Fibroblast of lung (primary cell): ENCODE measurements around the gene PDE3B. TPM values are rescaled to one million over a fixed set of nuclear protein-coding genes. Genes with fewer than 3 reads are reported as not detected.

Source experiments
- DNase-seq, 2 donors: peaks; one replicate each; pipeline versions ENCODE4 v3.0.0 to v3.0.0-alpha.2; 2010; ENCODE audit warnings: low read depth in 2 of 2
- H2AFZ ChIP-seq: 2 replicates; pipeline ENCODE4 v1.5.1; 2012; ENCODE audit warnings: low read length, control low read depth, inconsistent platforms
- H3K27ac ChIP-seq: 2 replicates; pipeline ENCODE4 v1.5.1; 2011; ENCODE audit warnings: low read length, control low read depth; ENCODE audit not compliant: insufficient read depth
- H3K27me3 ChIP-seq: 2 replicates; pipeline ENCODE4 v1.5.1; 2011; ENCODE audit warnings: mild to moderate bottlenecking, low read length; ENCODE audit not compliant: control insufficient read depth, insufficient read depth
- H3K36me3 ChIP-seq: 2 replicates; pipeline ENCODE4 v1.5.1; 2011; ENCODE audit warnings: low read length; ENCODE audit not compliant: control insufficient read depth, insufficient read depth
- H3K4me1 ChIP-seq: 2 replicates; pipeline ENCODE4 v1.5.1; 2011; ENCODE audit warnings: low read length; ENCODE audit not compliant: control insufficient read depth, insufficient read depth; ENCODE audit errors: extremely low read depth
- H3K4me2 ChIP-seq: 2 replicates; pipeline ENCODE4 v1.5.1; 2011; ENCODE audit warnings: low read length, control low read depth; ENCODE audit not compliant: insufficient read depth; ENCODE audit errors: extremely low read depth
- H3K4me3 ChIP-seq, 4 experiments: fragments of 200-600 bp in 1 of 4; sonication (generic) in 1 of 4; replicated peaks in 1 of 4; 2 replicates each; pipeline ENCODE4 v1.5.1; 2011 to 2016; ENCODE audit warnings: low read length in 4 of 4, low read depth in 3 of 4, mild to moderate bottlenecking in 3 of 4, control low read depth in 2 of 4, inconsistent platforms in 1 of 4, mixed read lengths in 1 of 4; ENCODE audit not compliant: insufficient read depth in 1 of 4; ENCODE audit errors: control extremely low read depth in 1 of 4
- H3K79me2 ChIP-seq: 2 replicates; pipeline ENCODE4 v1.5.1; 2012; ENCODE audit warnings: mild to moderate bottlenecking, low read length, inconsistent platforms; ENCODE audit not compliant: control insufficient read depth, insufficient read depth
- H3K9ac ChIP-seq: 2 replicates; pipeline ENCODE4 v1.5.1; 2011; ENCODE audit warnings: mild to moderate bottlenecking, low read length, control low read depth; ENCODE audit not compliant: insufficient read depth
- H3K9me3 ChIP-seq: 2 replicates; pipeline ENCODE4 v1.5.1; 2012; ENCODE audit warnings: low read depth, low read length; ENCODE audit not compliant: control insufficient read depth, insufficient read depth
- H4K20me1 ChIP-seq: 2 replicates; pipeline ENCODE4 v1.5.1; 2011; ENCODE audit warnings: low read length; ENCODE audit not compliant: control insufficient read depth, insufficient read depth; ENCODE audit errors: extremely low read depth
- CTCF ChIP-seq, 2 donors: IDR thresholded peaks in 1 of 2; conservative IDR thresholded peaks in 1 of 2; 1 replicate in 1 of 2; 2 replicates in 1 of 2; pipeline ENCODE4 v1.5.1; 2011 to 2012; ENCODE audit warnings: low read length in 2 of 2, control low read depth in 1 of 2, inconsistent platforms in 1 of 2, low read depth in 1 of 2, mild to moderate bottlenecking in 1 of 2
- EZH2 ChIP-seq: IDR thresholded peaks from 2 replicates; pipeline ENCODE4 v1.5.1; 2012; ENCODE audit warnings: low read length, control low read depth, mild to moderate bottlenecking; ENCODE audit errors: missing control alignments
- polyA plus RNA-seq, 2 donors: library from polyadenylated mRNA; depleted of rRNA in 1 of 2; stranded (reverse) in 1 of 2; unstranded in 1 of 2; fragments of >200 nt; gene quantifications; 2 replicates each; pipeline ENCODE4 v1.2.1, GENCODE V29; 2011 to 2012; ENCODE audit warnings: missing spikeins in 1 of 2
- total RNA-seq: library from RNA; depleted of rRNA; stranded (reverse); fragments of >200 nt; gene quantifications from 2 replicates; pipeline ENCODE4 v1.2.1, GENCODE V29; 2014

Gene PDE3B
- total and polyA plus RNA-seq, 2 donors (not counting 1 experiment from before 2014, with no cell fraction given): 0.43 to 11.2 TPM

- Histone ChIP-seq H3K36me3 (no peaks in the 10 kb centered on the region), H4K20me1 (no peaks in the 10 kb centered on the region), H3K4me3 (no peak overlapping the region), H3K27me3 (no peaks in the 10 kb centered on the region), H3K9ac (no peak overlapping the region), H3K4me1 (no peaks in the 10 kb centered on the region), H3K4me2 (no peak overlapping the region), H3K79me2 (no peaks in the 10 kb centered on the region), H3K27ac (no peak overlapping the region), H2AFZ (no peak overlapping the region), H3K9me3 (no peaks in the 10 kb centered on the region)
- TF ChIP-seq CTCF (conservative IDR thresholded peaks at IDR 0.05 in 1 of 2, IDR thresholded peaks at IDR 0.05 in 1 of 2; ENCODE audit: low read depth in 1 of 2, low read length in 2 of 2) (no peak), EZH2 (no peak)
- no peak for DNase-seq
Measured at GRCh38 chr11:14768526-14769188, 125.1 kb downstream of the PDE3B start.

- no peaks in the 10 kb centered on the region for H3K36me3 ChIP-seq
- DNase-seq: peak in 1 of 2 donors; percentile 22
- H3K4me1 ChIP-seq: no peaks in the 10 kb centered on the region
- H3K27ac ChIP-seq: no peak overlapping the region
- no peaks in the 10 kb centered on the region for H3K79me2 ChIP-seq
- peak in 1 of 2 donors; percentile 45 for TF ChIP-seq CTCF (conservative IDR thresholded peaks at IDR 0.05 in 1 of 2, IDR thresholded peaks at IDR 0.05 in 1 of 2; ENCODE audit: low read depth in 1 of 2, low read length in 2 of 2)
- TF ChIP-seq EZH2: no peak
- no peak overlapping the region for H3K4me2 ChIP-seq
- H3K9me3 ChIP-seq: no peaks in the 10 kb centered on the region
- no peaks in the 10 kb centered on the region for H4K20me1 ChIP-seq
- H3K27me3 ChIP-seq: no peaks in the 10 kb centered on the region
- H3K4me3 ChIP-seq: no peak overlapping the region
- H2AFZ ChIP-seq: no peak overlapping the region
- H3K9ac ChIP-seq: no peak overlapping the region
Measured at GRCh38 chr11:14773755-14774154, 130.2 kb downstream of the PDE3B start.

GRCh38 chr11:14774721-14775120 is 131.1 kb downstream of the PDE3B start:
- Histone ChIP-seq H2AFZ (no peak overlapping the region), H3K36me3 (no peaks in the 10 kb centered on the region), H3K4me2 (no peak overlapping the region), H4K20me1 (no peaks in the 10 kb centered on the region), H3K4me3 (no peak overlapping the region), H3K27ac (no peak overlapping the region), H3K27me3 (no peaks in the 10 kb centered on the region), H3K9ac (no peak overlapping the region), H3K79me2 (no peaks in the 10 kb centered on the region), H3K9me3 (no peaks in the 10 kb centered on the region), H3K4me1 (no peaks in the 10 kb centered on the region)
- no peak for TF ChIP-seq EZH2
- no peak for TF ChIP-seq CTCF (conservative IDR thresholded peaks at IDR 0.05 in 1 of 2, IDR thresholded peaks at IDR 0.05 in 1 of 2; ENCODE audit: low read depth in 1 of 2, low read length in 2 of 2)
- DNase-seq: no peak
